Endothelial cell of umbilical vein (primary cell): ENCODE measurements around the gene ZBTB7B.

Experiments
- EZH2 ChIP-seq: IDR thresholded peaks from 2 replicates; pipeline ENCODE4 v1.6.1; 2012; ENCODE audit warnings: borderline replicate concordance, low read depth, mild to moderate bottlenecking, moderate library complexity, low read length, inconsistent platforms; ENCODE audit not compliant: severe bottlenecking
- JUN ChIP-seq: IDR thresholded peaks from 2 replicates; pipeline ENCODE4 v1.6.1; 2011; ENCODE audit warnings: borderline replicate concordance, low read depth; ENCODE audit not compliant: insufficient read length, insufficient read depth
- POLR2A ChIP-seq: IDR thresholded peaks from 2 replicates; pipeline ENCODE4 v1.6.1; 2012; ENCODE audit warnings: low read depth, mild to moderate bottlenecking, control low read depth, low read length
- POLR2AphosphoS5 ChIP-seq: IDR thresholded peaks from 2 replicates; pipeline ENCODE4 v1.6.1; 2012; ENCODE audit warnings: low read depth, mild to moderate bottlenecking, control low read depth, low read length, moderate library complexity; ENCODE audit not compliant: insufficient read depth
- TF ChIP-seq, protein P1 (sequence below), 2 donors: IDR thresholded peaks; 1 replicate in 1 of 2; 2 replicates in 1 of 2; pipeline ENCODE4 v1.5.1; 2011; ENCODE audit warnings: low read length in 2 of 2, mild to moderate bottlenecking in 2 of 2, moderate library complexity in 2 of 2, control low read depth in 1 of 2, inconsistent platforms in 1 of 2, low read depth in 1 of 2; ENCODE audit not compliant: insufficient read depth in 1 of 2; ENCODE audit errors: extremely low read depth in 1 of 2
- TF ChIP-seq, protein P2 (sequence below): IDR thresholded peaks from 2 replicates; pipeline ENCODE4 v1.6.1; 2011; ENCODE audit not compliant: insufficient read depth, insufficient read length

- TF ChIP-seq POLR2AphosphoS5 (no peak), POLR2A (peak; percentile 65), JUN (no peak), EZH2 (no peak)
- TF ChIP-seq, protein P1, sequence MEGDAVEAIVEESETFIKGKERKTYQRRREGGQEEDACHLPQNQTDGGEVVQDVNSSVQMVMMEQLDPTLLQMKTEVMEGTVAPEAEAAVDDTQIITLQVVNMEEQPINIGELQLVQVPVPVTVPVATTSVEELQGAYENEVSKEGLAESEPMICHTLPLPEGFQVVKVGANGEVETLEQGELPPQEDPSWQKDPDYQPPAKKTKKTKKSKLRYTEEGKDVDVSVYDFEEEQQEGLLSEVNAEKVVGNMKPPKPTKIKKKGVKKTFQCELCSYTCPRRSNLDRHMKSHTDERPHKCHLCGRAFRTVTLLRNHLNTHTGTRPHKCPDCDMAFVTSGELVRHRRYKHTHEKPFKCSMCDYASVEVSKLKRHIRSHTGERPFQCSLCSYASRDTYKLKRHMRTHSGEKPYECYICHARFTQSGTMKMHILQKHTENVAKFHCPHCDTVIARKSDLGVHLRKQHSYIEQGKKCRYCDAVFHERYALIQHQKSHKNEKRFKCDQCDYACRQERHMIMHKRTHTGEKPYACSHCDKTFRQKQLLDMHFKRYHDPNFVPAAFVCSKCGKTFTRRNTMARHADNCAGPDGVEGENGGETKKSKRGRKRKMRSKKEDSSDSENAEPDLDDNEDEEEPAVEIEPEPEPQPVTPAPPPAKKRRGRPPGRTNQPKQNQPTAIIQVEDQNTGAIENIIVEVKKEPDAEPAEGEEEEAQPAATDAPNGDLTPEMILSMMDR (IDR thresholded peaks at IDR 0.05; ENCODE audit: extremely low read depth in 1 of 2, insufficient read depth in 1 of 2, low read depth in 1 of 2, low read length in 2 of 2), result no peak
- TF ChIP-seq, protein P2, sequence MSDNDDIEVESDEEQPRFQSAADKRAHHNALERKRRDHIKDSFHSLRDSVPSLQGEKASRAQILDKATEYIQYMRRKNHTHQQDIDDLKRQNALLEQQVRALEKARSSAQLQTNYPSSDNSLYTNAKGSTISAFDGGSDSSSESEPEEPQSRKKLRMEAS, result no peak
These were observed 31.1 kb upstream of the ZBTB7B start for GRCh38 chr1:154971341-154971998.
